Stomach smooth muscle (tissue), 2 donors: ENCODE data around the gene CNR2.
"Not testable (repeated sequence)": the region's sequence is repeated elsewhere in the genome, so short reads cannot be mapped to it uniquely, and the experiment has no call there.

Source experiments
- H3K27ac ChIP-seq: one replicate; pipeline ENCODE4 v1.7.0; 2013; ENCODE audit warnings: mild to moderate bottlenecking, low read length, inconsistent platforms
- H3K27me3 ChIP-seq, 2 donors: one replicate each; pipeline ENCODE4 v1.7.0; 2013; ENCODE audit warnings: low read length in 2 of 2; ENCODE audit not compliant: insufficient read depth in 2 of 2, control insufficient read depth in 1 of 2
- H3K36me3 ChIP-seq, 2 donors: one replicate each; pipeline ENCODE4 v1.7.0; 2013; ENCODE audit warnings: low read length in 2 of 2; ENCODE audit not compliant: control insufficient read depth in 2 of 2, insufficient read depth in 2 of 2
- H3K4me1 ChIP-seq: one replicate; pipeline ENCODE4 v1.7.0; 2013; ENCODE audit warnings: low read length; ENCODE audit not compliant: control insufficient read depth, insufficient read depth
- H3K4me3 ChIP-seq, 2 donors: one replicate each; pipeline ENCODE4 v1.7.0; 2013; ENCODE audit warnings: low read length in 2 of 2
- H3K9ac ChIP-seq, 2 donors: one replicate each; pipeline ENCODE4 v1.7.0; 2013; ENCODE audit warnings: low read length in 2 of 2, mild to moderate bottlenecking in 1 of 2
- H3K9me3 ChIP-seq, 2 donors: one replicate each; pipeline ENCODE4 v1.7.0; 2013; ENCODE audit warnings: low read length in 2 of 2; ENCODE audit not compliant: control insufficient read depth in 2 of 2
- donor health status: healthy.
- donor health status: Pancreatic carcinoma.

CNR2 gene

DNA sequence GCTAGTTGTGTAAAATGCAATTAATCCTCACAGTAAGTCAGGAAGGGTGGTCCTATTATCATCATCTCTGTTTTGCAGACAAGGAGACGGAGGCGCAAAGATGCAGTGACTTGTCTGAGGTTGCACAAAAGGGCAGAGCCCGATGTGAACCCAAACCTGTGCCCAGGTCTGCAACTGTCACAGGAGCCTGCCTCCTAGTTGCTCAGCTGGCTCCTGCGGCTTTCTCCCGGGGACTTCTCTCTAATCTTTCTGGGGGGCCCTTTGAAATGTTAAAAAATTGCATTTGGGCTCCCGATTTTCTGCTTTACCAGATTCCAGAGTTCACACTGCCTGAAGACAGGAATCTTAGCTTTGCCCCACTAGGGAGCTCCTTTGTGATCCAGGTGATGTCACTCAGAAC lies 9.4 kb downstream of the CNR2 start:
- no peak overlapping the region for H3K9ac ChIP-seq
- no peak overlapping the region for H3K27ac ChIP-seq
- no peaks in the 10 kb centered on the region for H3K9me3 ChIP-seq
- H3K4me3 ChIP-seq = no peak overlapping the region
- H3K27me3 ChIP-seq = peaks cover 17 to 18% of the 10 kb centered on the region in 2 donors
- no peaks in the 10 kb centered on the region for H3K36me3 ChIP-seq
- H3K4me1 ChIP-seq = peaks cover 5% of the 10 kb centered on the region

DNA sequence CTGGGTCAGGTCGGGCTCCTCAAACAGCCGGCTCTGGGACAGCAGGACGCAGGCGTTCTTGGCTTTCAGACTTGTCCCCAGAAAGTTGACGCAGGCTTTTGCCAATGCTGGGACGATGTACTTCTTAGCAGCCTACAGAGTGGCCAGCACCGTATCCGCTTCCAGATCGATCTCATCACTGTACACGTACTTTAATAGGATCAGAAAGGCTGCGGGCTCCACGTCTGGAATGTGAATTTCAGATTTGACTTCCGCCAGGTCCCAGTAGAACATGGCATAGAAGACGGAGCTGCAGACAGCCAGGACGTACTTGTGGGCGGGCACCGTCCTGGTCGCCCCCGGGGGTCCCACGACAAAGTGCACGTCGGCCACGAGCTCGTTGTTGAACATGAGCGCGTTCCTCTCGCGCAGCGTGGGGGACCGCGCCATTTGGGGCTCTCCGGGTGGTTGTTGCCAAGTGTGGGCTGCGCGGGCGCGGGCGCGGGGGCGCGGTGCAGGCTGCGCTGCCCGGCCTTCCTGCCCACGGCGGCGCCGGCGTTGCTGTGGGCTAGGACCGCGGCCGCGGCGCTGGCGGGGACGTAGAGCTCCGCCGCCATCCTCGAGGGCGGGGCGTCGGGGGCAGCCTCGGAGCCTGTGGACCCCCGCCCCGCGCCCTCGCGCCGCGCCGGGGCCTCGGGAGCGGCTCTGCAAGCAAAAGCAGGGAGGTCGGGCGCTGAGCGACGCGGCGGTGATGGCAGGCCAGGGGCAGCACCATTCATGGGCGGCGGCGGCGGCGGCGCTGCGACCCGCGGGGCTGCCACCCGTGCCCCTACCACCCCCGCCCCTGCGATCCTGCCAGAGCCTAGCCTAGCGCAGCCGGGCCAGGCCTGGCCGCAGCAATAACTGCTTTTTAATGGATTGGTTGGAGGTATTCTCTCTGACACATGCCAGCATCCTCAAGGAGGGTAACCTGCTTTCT lies 10.6 kb downstream of the CNR2 start:
- peak overlapping the region in 1 of 2 donors; percentile 64 for H3K4me3 ChIP-seq
- H3K27me3 ChIP-seq = peaks cover 13 to 16% of the 10 kb centered on the region in 2 donors
- H3K4me1 ChIP-seq = peaks cover 5% of the 10 kb centered on the region
- no peak overlapping the region for H3K27ac ChIP-seq
- no peaks in the 10 kb centered on the region for H3K36me3 ChIP-seq
- H3K9me3 ChIP-seq = no peaks in the 10 kb centered on the region
- peak overlapping the region in 1 of 2 donors; percentile 36 for H3K9ac ChIP-seq

DNA sequence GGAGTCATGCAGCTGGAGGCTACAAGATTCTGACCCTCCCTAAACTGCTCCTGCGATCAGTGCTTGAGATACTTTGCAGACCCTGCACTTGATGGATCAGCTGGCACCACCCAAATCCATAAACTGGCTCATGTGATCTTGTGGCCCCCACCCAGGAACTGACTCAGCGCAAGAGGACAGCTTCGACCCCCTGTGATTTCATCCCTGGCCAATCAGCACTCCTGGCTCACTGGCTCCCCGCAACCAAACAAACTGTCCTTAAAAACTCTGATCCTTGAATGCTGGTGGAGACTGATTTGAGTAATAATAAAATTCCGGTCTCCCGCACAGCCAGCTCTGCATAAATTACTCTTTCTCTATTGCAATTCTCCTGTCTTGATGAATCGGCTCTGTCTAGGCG lies 13.1 kb downstream of the CNR2 start:
- H3K9me3 ChIP-seq, H3K4me1 ChIP-seq: not testable (repeated sequence)
- peaks cover 10 to 13% of the 10 kb centered on the region in 2 donors for H3K27me3 ChIP-seq

DNA sequence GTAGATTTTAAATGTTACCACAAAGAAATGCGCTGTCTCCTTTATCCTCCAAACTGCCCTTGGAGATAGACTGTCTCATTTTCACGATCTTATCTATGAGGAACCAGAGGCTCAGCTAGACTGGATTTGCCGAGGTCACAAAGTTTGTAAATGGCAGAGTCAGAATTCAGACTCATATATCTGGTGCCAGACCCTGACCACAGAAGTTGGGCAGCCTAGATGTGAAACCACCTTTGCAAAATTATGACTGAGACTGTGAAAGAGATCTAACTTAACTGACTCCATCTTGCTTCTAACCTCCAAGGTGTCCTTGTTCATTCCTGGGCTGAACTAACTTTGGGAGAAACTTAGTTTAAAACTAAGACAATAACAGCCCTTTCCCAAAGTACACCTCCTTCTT lies 14.1 kb downstream of the CNR2 start:
- Histone ChIP-seq H3K27me3 (peaks cover 4% of the 10 kb centered on the region in 2 donors), H3K9ac (no peak overlapping the region), H3K4me3 (no peak overlapping the region), H3K27ac (no peak overlapping the region), H3K9me3 (no peaks in the 10 kb centered on the region), H3K36me3 (no peaks in the 10 kb centered on the region), H3K4me1 (peaks cover 5% of the 10 kb centered on the region)

More for the DNA sequence above, 13.1 kb downstream of the CNR2 start:
- H3K36me3 ChIP-seq, H3K9ac ChIP-seq, H3K4me3 ChIP-seq, H3K27ac ChIP-seq: not testable (repeated sequence)

DNA sequence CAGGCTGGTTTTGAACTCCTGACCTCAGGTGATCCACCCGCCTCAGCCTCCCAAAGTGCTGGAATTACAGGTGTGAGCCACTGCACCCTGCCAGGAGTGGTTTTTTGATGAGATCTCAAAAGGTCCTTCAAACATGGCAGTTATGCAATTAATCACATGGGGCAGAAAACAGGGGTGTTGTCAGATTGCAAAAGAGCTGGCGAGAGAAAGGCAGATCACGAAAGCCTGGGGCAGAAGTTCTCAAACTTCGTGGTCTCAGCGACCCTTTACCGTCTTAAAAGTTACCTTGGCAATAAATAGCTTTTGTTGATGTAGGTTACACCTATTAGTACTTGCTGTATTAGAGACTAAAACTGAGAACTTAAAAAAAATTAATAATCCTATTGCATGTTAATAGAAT lies 16.1 kb downstream of the CNR2 start:
- Histone ChIP-seq H3K4me3 (no peak overlapping the region), H3K27me3 (no peaks in the 10 kb centered on the region), H3K9me3 (no peaks in the 10 kb centered on the region), H3K4me1 (no peaks in the 10 kb centered on the region), H3K36me3 (no peaks in the 10 kb centered on the region), H3K9ac (no peak overlapping the region), H3K27ac (no peak overlapping the region)

DNA sequence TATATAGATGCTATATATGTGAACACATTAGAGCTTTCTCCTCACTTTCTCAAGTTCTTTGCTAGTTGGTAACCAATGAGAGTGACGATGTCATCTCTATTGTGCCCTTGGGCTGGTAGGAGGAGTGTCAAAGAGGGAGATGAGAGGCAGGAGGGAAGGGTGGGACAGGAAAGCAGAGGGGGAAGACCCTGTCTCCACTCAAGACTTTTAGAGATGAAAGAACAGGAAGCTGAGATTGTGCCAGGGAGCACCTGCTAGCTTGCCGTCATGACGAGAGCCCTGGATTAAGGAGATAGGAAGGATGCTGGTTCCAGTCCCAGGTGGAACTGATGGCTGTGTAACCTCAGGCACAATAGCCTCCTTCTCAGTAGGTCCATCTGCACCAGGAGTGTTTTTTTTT lies 16.7 kb downstream of the CNR2 start:
- Histone ChIP-seq H3K27ac (no peak overlapping the region), H3K27me3 (no peaks in the 10 kb centered on the region), H3K4me3 (no peak overlapping the region), H3K9ac (no peak overlapping the region), H3K36me3 (no peaks in the 10 kb centered on the region), H3K4me1 (no peaks in the 10 kb centered on the region), H3K9me3 (no peaks in the 10 kb centered on the region)

DNA sequence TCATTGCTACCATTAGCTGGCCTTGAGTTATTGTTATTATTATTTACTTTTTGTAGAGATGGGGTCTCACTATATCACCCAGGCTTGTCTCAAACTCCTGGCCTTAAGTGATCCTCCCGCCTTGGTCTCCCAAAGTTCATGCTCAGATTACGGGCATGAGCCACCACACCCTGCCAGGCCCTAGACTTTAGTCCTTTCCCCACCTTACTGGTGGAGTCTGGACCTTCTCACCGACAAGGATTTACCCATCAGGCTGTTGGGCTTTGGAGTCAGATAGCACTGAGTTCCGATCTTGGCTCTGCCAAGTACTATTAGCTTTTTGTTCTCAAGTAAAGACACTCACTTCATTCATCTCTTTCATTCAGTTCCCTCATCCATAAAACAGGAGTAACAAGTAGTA lies 17.2 kb downstream of the CNR2 start:
- Histone ChIP-seq H3K4me1 (no peaks in the 10 kb centered on the region), H3K9me3 (no peaks in the 10 kb centered on the region), H3K36me3 (no peaks in the 10 kb centered on the region), H3K4me3 (no peak overlapping the region), H3K27ac (no peak overlapping the region), H3K27me3 (no peaks in the 10 kb centered on the region), H3K9ac (no peak overlapping the region)

DNA sequence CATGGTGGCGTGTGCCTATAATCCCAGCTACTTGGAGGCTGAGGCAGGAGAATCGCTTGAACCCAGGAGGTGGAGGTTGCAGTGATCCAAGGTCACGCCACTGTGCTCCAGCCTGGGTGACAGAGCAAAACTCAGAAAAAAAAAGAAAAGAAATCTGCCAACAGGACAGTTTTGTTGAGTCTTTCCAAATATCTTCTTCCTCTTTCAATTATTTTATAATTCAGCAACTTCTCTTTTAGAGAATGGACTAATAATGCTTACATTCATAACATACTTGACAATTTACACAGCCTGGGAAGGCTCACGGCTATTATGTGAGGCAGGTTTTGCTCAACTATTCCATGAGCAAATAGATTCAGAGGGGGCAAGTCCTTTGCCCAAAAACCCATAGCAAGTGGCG lies 18.1 kb downstream of the CNR2 start:
- Histone ChIP-seq H3K4me1 (no peaks in the 10 kb centered on the region), H3K4me3 (no peak overlapping the region), H3K9me3 (no peaks in the 10 kb centered on the region)

DNA sequence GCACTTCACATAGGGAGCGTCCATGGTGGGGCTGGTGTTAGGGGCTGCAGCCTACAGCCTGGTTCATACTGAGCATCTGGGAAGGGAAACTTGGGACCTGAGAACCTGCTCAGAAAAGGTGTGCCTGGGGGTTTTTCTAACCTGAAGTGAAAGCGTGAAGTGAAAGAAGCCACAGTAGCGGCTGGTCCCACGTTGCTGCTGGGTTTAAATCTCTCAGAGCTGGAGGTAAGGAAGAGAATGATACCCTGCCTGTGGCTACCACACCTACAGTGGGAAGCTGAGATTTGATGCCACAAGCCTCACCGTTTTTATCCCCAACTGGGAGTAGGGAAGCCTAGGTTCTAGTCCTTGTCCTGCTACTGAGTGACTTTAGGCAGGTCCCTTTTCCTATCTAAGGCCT lies 24.1 kb downstream of the CNR2 start:
- no peak overlapping the region for H3K27ac ChIP-seq
- no peaks in the 10 kb centered on the region for H3K9me3 ChIP-seq
- H3K9ac ChIP-seq = no peak overlapping the region
- H3K27me3 ChIP-seq = no peaks in the 10 kb centered on the region
- H3K4me1 ChIP-seq = no peaks in the 10 kb centered on the region
- H3K36me3 ChIP-seq = no peaks in the 10 kb centered on the region
- H3K4me3 ChIP-seq = no peak overlapping the region

More for the DNA sequence above, 18.1 kb downstream of the CNR2 start:
- Histone ChIP-seq H3K27ac (no peak overlapping the region), H3K27me3 (no peaks in the 10 kb centered on the region), H3K9ac (no peak overlapping the region), H3K36me3 (no peaks in the 10 kb centered on the region)

DNA sequence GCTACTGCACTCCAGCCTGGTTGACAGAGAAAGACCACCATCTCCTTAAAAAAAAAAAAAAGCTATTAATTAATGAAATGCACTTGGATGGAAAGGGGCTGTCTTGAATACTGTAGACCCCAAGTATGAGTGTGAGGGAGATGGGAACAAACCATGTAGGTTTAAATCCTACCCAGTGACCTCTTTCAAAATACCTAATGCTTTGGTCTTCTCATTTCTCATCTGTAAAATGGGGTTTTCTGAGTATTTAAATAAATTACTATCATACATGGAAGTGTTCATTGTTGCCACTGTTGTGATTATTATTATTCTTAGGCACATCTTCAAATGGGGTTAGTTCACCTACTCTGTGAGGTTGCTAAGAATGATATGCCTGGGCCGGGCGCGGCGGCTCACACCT lies 27.9 kb downstream of the CNR2 start:
- no peaks in the 10 kb centered on the region for H3K36me3 ChIP-seq
- no peak overlapping the region for H3K27ac ChIP-seq

DNA sequence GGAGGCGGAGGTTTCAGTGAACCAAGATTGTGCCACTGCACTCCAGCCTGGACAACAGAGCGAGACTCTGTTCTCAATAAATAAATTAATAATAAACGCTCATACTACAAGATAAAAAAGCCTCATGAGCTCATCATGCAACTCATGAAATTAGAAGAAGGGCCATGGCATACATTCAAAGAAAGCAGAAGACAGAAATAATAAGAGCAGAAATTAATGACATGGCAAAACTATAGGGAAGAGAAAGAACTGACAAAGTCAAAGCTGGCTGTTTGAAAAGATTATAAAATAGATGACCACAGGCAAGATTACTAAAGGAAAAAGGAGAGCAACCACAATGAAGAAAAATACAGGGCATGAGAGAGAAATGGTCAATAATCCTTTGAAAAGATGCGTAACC lies 30.4 kb downstream of the CNR2 start:
- H3K36me3 ChIP-seq = no peaks in the 10 kb centered on the region
- H3K9me3 ChIP-seq = peaks cover 6 to 15% of the 10 kb centered on the region in 2 donors
- H3K9ac ChIP-seq = no peak overlapping the region
- H3K4me3 ChIP-seq = no peak overlapping the region
- H3K27ac ChIP-seq = no peak overlapping the region
- no peaks in the 10 kb centered on the region for H3K4me1 ChIP-seq
- H3K27me3 ChIP-seq = no peaks in the 10 kb centered on the region

More for the DNA sequence above, 27.9 kb downstream of the CNR2 start:
- H3K9ac ChIP-seq = no peak overlapping the region
- H3K4me3 ChIP-seq = no peak overlapping the region
- H3K9me3 ChIP-seq = no peaks in the 10 kb centered on the region
- H3K27me3 ChIP-seq = no peaks in the 10 kb centered on the region
- no peaks in the 10 kb centered on the region for H3K4me1 ChIP-seq
